ENCODE data around the gene PROZ. TPM values are rescaled to one million over a fixed set of nuclear protein-coding genes. Genes with fewer than 3 reads are reported as not detected.

Gene PROZ
- total and polyA plus RNA-seq, 7 donors = not detected

GRCh38 chr13:113119822-113120189 lies 38.6 kb upstream of the PROZ start:
- DNase-seq (no peak), ATAC-seq (no peak)
- H3K4me3 ChIP-seq = no peak overlapping the region
- H3K27me3 ChIP-seq (ENCODE audit: insufficient read depth in 3 of 3, low read length in 2 of 3) = peaks cover 0 to 48% (median 0%) of the 10 kb centered on the region in 3 donors
- no peak for TF ChIP-seq CTCF (IDR thresholded peaks at IDR 0.05)
- H3K9me3 ChIP-seq = no peaks in the 10 kb centered on the region
- 76 to 84% (median 83%) methylated on average over 7 of the region's 7 CpGs for WGBS, 3 donors
- H3K4me1 ChIP-seq = no peaks in the 10 kb centered on the region
- intact Hi-C loops (cut with DNase I) = no loop called here
- no peak overlapping the region for H3K27ac ChIP-seq
- no peaks in the 10 kb centered on the region for H3K36me3 ChIP-seq (ENCODE audit: insufficient read depth in 1 of 2, low read depth in 1 of 2)

- Histone ChIP-seq H3K4me3 (no peak overlapping the region), H3K4me1 (no peaks in the 10 kb centered on the region), H3K27ac (no peak overlapping the region), H3K36me3 (ENCODE audit: insufficient read depth in 1 of 2, low read depth in 1 of 2) (no peaks in the 10 kb centered on the region), H3K9me3 (no peaks in the 10 kb centered on the region), H3K27me3 (ENCODE audit: insufficient read depth in 3 of 3, low read length in 2 of 3) (peaks cover 0 to 41% (median 0%) of the 10 kb centered on the region in 3 donors)
- DNase-seq = no peak
- intact Hi-C loops (cut with DNase I) = no loop called here
- WGBS, 3 donors = 82 to 90% (median 83%) methylated on average over 19 of the region's 19 CpGs
- ATAC-seq = no peak
- no peak for TF ChIP-seq CTCF (IDR thresholded peaks at IDR 0.05)
Measured at GRCh38 chr13:113120300-113121182, 37.9 kb upstream of the PROZ start.

- ATAC-seq (no peak), DNase-seq (no peak)
- Histone ChIP-seq H3K36me3 (ENCODE audit: insufficient read depth in 1 of 2, low read depth in 1 of 2) (no peaks in the 10 kb centered on the region), H3K4me1 (no peaks in the 10 kb centered on the region), H3K4me3 (no peak overlapping the region), H3K27ac (no peak overlapping the region), H3K27me3 (ENCODE audit: insufficient read depth in 3 of 3, low read length in 2 of 3) (peaks cover 0 to 37% (median 0%) of the 10 kb centered on the region in 3 donors), H3K9me3 (no peaks in the 10 kb centered on the region)
- no peak for TF ChIP-seq CTCF (IDR thresholded peaks at IDR 0.05)
- intact Hi-C loops (cut with DNase I) = no loop called here
- WGBS, 3 donors = 90 to 93% (median 91%) methylated on average over 22 to 24 of the region's 24 CpGs
Measured at GRCh38 chr13:113121183-113121927, 37.1 kb upstream of the PROZ start.

- DNase-seq (no peak), ATAC-seq (no peak)
- 58 to 73% (median 62%) methylated on average over 16 of the region's 16 CpGs for WGBS, 3 donors
- Histone ChIP-seq H3K27me3 (ENCODE audit: insufficient read depth in 3 of 3, low read length in 2 of 3) (peaks cover 0 to 33% (median 0%) of the 10 kb centered on the region in 3 donors), H3K36me3 (ENCODE audit: insufficient read depth in 1 of 2, low read depth in 1 of 2) (no peaks in the 10 kb centered on the region), H3K9me3 (no peaks in the 10 kb centered on the region), H3K4me3 (no peak overlapping the region), H3K4me1 (no peaks in the 10 kb centered on the region), H3K27ac (no peak overlapping the region)
- intact Hi-C loops (cut with DNase I) = no loop called here
- TF ChIP-seq CTCF (IDR thresholded peaks at IDR 0.05) = no peak
Measured at GRCh38 chr13:113121928-113122471, 36.4 kb upstream of the PROZ start.

Data from psoas muscle (tissue), 8 donors.